ENCODE results near the gene LSS. TPM values are rescaled to one million over a fixed set of nuclear protein-coding genes. Genes with fewer than 3 reads are reported as not detected.
"Not testable (repeated sequence)": the region's sequence is repeated elsewhere in the genome, so short reads cannot be mapped to it uniquely, and the experiment has no call there.

Gene LSS
- total RNA-seq, 2 donors from 2014 or later, result 38.9 to 68.9 TPM

DNA sequence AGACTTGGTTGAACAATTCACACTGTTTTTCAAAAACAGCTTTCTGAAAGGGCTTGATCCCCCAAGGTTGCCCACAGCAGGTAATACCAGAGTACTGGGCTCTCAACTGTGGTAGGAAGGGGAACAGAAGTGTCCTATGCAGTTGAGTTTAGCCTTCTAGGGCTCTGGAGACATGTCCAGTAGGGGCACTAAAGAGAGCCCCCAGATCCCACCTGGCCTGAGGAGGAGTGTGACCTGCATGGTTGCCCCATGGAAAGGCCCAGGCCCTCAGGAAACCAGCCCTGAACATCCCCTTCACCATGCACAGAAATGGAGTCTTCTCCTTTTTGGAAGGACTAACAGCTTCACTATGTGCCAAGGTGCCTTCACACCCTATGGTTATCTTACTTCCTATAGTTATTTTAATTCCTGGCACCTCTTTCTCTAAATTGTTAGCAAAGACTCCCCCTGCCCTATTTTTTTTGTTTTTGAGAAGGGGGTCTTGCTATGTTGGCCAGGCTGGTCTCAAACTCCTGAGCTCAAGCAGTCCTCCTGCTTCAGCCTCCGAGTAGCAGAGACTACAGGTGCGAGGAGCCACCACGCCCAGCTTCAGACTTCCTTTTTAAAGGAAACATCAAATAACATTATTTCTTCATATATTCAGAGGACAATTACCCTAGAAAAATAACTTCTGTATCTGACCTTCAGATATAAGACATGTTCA is 16.8 kb upstream of the LSS start:
- Histone ChIP-seq H3K27me3 (no peaks in the 10 kb centered on the region), H3K4me3 (no peak overlapping the region), H3K4me1 (no peaks in the 10 kb centered on the region), H3K36me3 (replicated peaks in 1 of 2; ENCODE audit: insufficient read depth in 1 of 2, low read depth in 2 of 2) (peaks cover 4 to 53% of the 10 kb centered on the region in 2 donors), H3K27ac (no peak overlapping the region), H3K9me3 (no peaks in the 10 kb centered on the region)
- TF ChIP-seq CTCF (IDR thresholded peaks at IDR 0.05) (no peak), POLR2A (IDR thresholded peaks at IDR 0.05) (no peak)
- ATAC-seq (no peak), DNase-seq (no peak)
- intact Hi-C loops (cut with DNase I), result no loop called here
- WGBS, 2 donors, result 60 to 97% methylated on average over 3 of the region's 3 CpGs

GRCh38 chr21:46244602-46245001 is 16.0 kb upstream of the LSS start:
- intact Hi-C loops (cut with DNase I), result no loop called here
- TF ChIP-seq CTCF (IDR thresholded peaks at IDR 0.05), result no peak
- H3K9me3 ChIP-seq, result no peaks in the 10 kb centered on the region
- no peak overlapping the region for H3K27ac ChIP-seq
- peaks cover 4 to 48% of the 10 kb centered on the region in 2 donors for H3K36me3 ChIP-seq (replicated peaks in 1 of 2; ENCODE audit: insufficient read depth in 1 of 2, low read depth in 2 of 2)
- H3K27me3 ChIP-seq, result no peaks in the 10 kb centered on the region
- no peak for ATAC-seq
- no peak for DNase-seq
- no peak overlapping the region for H3K4me3 ChIP-seq
- no peaks in the 10 kb centered on the region for H3K4me1 ChIP-seq
- 80 to 96% methylated on average over 1 to 8 of the region's 8 CpGs for WGBS, 2 donors

- no peak for TF ChIP-seq POLR2A (IDR thresholded peaks at IDR 0.05)
- 90% methylated on average over 3 of the region's 3 CpGs for WGBS, 2 donors
- intact Hi-C loops (cut with DNase I), result no loop called here
- peaks cover 4 to 46% of the 10 kb centered on the region in 2 donors for H3K36me3 ChIP-seq (replicated peaks in 1 of 2; ENCODE audit: insufficient read depth in 1 of 2, low read depth in 2 of 2)
- H3K4me3 ChIP-seq, result no peak overlapping the region
- DNase-seq (no peak), ATAC-seq (no peak)
- no peaks in the 10 kb centered on the region for H3K9me3 ChIP-seq
- H3K4me1 ChIP-seq, result no peaks in the 10 kb centered on the region
- H3K27ac ChIP-seq, result no peak overlapping the region
- H3K27me3 ChIP-seq, result no peaks in the 10 kb centered on the region
Observed at GRCh38 chr21:46243960-46244361, 15.4 kb upstream of the LSS start.

GRCh38 chr21:46243325-46243724 is 14.8 kb upstream of the LSS start:
- TF ChIP-seq CTCF (IDR thresholded peaks at IDR 0.05) (no peak), POLR2A (IDR thresholded peaks at IDR 0.05) (no peak)
- no peak for ATAC-seq
- DNase-seq, result no peak
- Histone ChIP-seq H3K27ac (no peak overlapping the region), H3K9me3 (no peaks in the 10 kb centered on the region), H3K4me3 (no peak overlapping the region), H3K4me1 (no peaks in the 10 kb centered on the region), H3K27me3 (no peaks in the 10 kb centered on the region), H3K36me3 (replicated peaks in 1 of 2; ENCODE audit: insufficient read depth in 1 of 2, low read depth in 2 of 2) (peaks cover 6 to 46% of the 10 kb centered on the region in 2 donors)
- intact Hi-C loops (cut with DNase I), result no loop called here
- WGBS, 2 donors, result 94 to 95% methylated on average over 4 to 8 of the region's 8 CpGs

DNA sequence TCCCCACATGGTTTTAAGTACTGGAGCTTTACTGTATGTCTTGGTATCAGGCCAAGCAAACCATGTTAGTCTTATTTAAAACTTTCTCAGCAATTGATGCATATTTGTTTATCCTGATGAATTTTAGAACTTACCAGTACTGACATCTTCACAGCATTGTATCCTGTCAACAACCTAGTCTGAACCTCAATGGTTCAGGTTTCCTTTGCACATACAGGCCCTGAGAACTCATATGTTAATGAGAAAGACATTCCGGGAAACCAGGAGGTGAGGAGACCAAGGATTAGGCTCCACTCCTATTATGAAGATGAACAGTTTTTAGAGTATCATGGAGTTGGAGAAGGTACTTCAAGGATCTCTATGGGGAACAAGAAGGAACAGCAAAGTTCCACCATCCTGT is 13.0 kb upstream of the LSS start:
- WGBS, 2 donors, result 83 to 88% methylated on average over 1 of the region's 1 CpG
- ATAC-seq, result not testable (repeated sequence)
- peaks cover 8 to 45% of the 10 kb centered on the region in 2 donors for H3K36me3 ChIP-seq (replicated peaks in 1 of 2; ENCODE audit: insufficient read depth in 1 of 2, low read depth in 2 of 2)

GRCh38 chr21:46239817-46240325 is 11.3 kb upstream of the LSS start:
- H3K36me3 ChIP-seq (replicated peaks in 1 of 2; ENCODE audit: insufficient read depth in 1 of 2, low read depth in 2 of 2), result peaks cover 4 to 48% of the 10 kb centered on the region in 2 donors
- intact Hi-C loops (cut with DNase I), result no loop called here
- 79 to 87% methylated on average over 7 of the region's 7 CpGs for WGBS, 2 donors
- H3K27me3 ChIP-seq, result no peaks in the 10 kb centered on the region
- DNase-seq (no peak), ATAC-seq (no peak)
- no peak overlapping the region for H3K4me3 ChIP-seq
- H3K9me3 ChIP-seq, result no peaks in the 10 kb centered on the region
- no peaks in the 10 kb centered on the region for H3K4me1 ChIP-seq
- no peak for TF ChIP-seq CTCF (IDR thresholded peaks at IDR 0.05)
- no peak for TF ChIP-seq POLR2A (IDR thresholded peaks at IDR 0.05)
- H3K27ac ChIP-seq, result no peak overlapping the region

More for the DNA sequence above, 13.0 kb upstream of the LSS start:
- H3K27ac ChIP-seq; DNase-seq; H3K27me3 ChIP-seq; intact Hi-C loops (cut with DNase I); H3K4me3 ChIP-seq; H3K9me3 ChIP-seq; H3K4me1 ChIP-seq: not testable (repeated sequence)
